Type B pancreatic cell (in vitro differentiated cells): Measurements from ENCODE around the gene SLC6A18. TPM values are rescaled to one million over a fixed set of nuclear protein-coding genes. Genes with fewer than 3 reads are reported as not detected.

Experiments used
- DNase-seq: peaks from one replicate; pipeline ENCODE4 v3.0.0; 2021; ENCODE audit warnings: mixed read lengths; ENCODE audit not compliant: unreplicated experiment; ENCODE audit errors: extremely low spot score
- H3K27ac Mint-ChIP-seq: 2 replicates; pipeline ENCODE4 v1.8.0; 2021; ENCODE audit warnings: mild to moderate bottlenecking, mixed read lengths
- H3K27me3 Mint-ChIP-seq: 2 replicates; pipeline ENCODE4 v1.8.0; 2021; ENCODE audit warnings: mixed read lengths
- H3K36me3 Mint-ChIP-seq: 2 replicates; pipeline ENCODE4 v1.8.0; 2021; ENCODE audit warnings: mixed read lengths
- H3K4me1 Mint-ChIP-seq: one replicate; pipeline ENCODE4 v1.8.0; 2021; ENCODE audit warnings: mixed read lengths; ENCODE audit not compliant: unreplicated experiment
- H3K4me3 Mint-ChIP-seq: 2 replicates; pipeline ENCODE4 v1.8.0; 2021; ENCODE audit warnings: mild to moderate bottlenecking, mixed read lengths
- H3K9me3 Mint-ChIP-seq: 2 replicates; pipeline ENCODE4 v1.8.0; 2021; ENCODE audit warnings: mixed read lengths
- CTCF ChIP-seq: fragments of 200-600 bp; sonication (generic); conservative IDR thresholded peaks from 2 replicates; pipeline ENCODE4 v1.5.0; 2021; ENCODE audit warnings: antibody characterized with exemption, mild to moderate bottlenecking
- total RNA-seq: library from RNA; stranded (reverse); gene quantifications from 2 replicates; pipeline ENCODE4 v1.2.1, GENCODE V29; 2021; ENCODE audit warnings: low replicate concordance

Gene SLC6A18
- total RNA-seq, 1 donor from 2014 or later = 0.41 TPM

- TF ChIP-seq CTCF = no peak
- Mint-ChIP-seq H3K4me3 (no peak overlapping the region), H3K9me3 (peaks cover 5% of the 10 kb centered on the region), H3K27ac (no peak overlapping the region), H3K36me3 (no peaks in the 10 kb centered on the region), H3K27me3 (peaks cover 37% of the 10 kb centered on the region), H3K4me1 (peaks cover 5% of the 10 kb centered on the region)
- DNase-seq = no peak
These were observed 67.8 kb downstream of the SLC6A18 start for GRCh38 chr5:1292846-1293415.

- H3K4me3 Mint-ChIP-seq = peak overlapping the region; percentile 44
- no peak for TF ChIP-seq CTCF
- H3K4me1 Mint-ChIP-seq = peaks cover 5% of the 10 kb centered on the region
- no peak overlapping the region for H3K27ac Mint-ChIP-seq
- no peaks in the 10 kb centered on the region for H3K36me3 Mint-ChIP-seq
- no peaks in the 10 kb centered on the region for H3K9me3 Mint-ChIP-seq
- DNase-seq = no peak
- H3K27me3 Mint-ChIP-seq = peaks cover 35% of the 10 kb centered on the region
These were observed 68.4 kb downstream of the SLC6A18 start for GRCh38 chr5:1293416-1294205.

GRCh38 chr5:1294206-1294834, 69.1 kb downstream of the SLC6A18 start:
- no peak for TF ChIP-seq CTCF
- no peaks in the 10 kb centered on the region for H3K9me3 Mint-ChIP-seq
- H3K4me1 Mint-ChIP-seq = peaks cover 5% of the 10 kb centered on the region
- no peaks in the 10 kb centered on the region for H3K36me3 Mint-ChIP-seq
- H3K4me3 Mint-ChIP-seq = no peak overlapping the region
- H3K27me3 Mint-ChIP-seq = peaks cover 37% of the 10 kb centered on the region
- DNase-seq = peak; percentile 67
- H3K27ac Mint-ChIP-seq = no peak overlapping the region

- peaks cover 5% of the 10 kb centered on the region for H3K4me1 Mint-ChIP-seq
- H3K36me3 Mint-ChIP-seq = no peaks in the 10 kb centered on the region
- H3K4me3 Mint-ChIP-seq = peak within 1 kb of the TSS; percentile 44
- peaks cover 37% of the 10 kb centered on the region for H3K27me3 Mint-ChIP-seq
- H3K9me3 Mint-ChIP-seq = no peaks in the 10 kb centered on the region
- no peak within 1 kb of the TSS for H3K27ac Mint-ChIP-seq
- peak; percentile 75 for DNase-seq
- TF ChIP-seq CTCF = no peak
These were observed 69.9 kb downstream of the SLC6A18 start, which contains the start of gene TERT for GRCh38 chr5:1294835-1295649. TSS of gene TERT (minus strand) at chr5:1295068. CDS start at chr5:1294989, 79 bp downstream.

GRCh38 chr5:1295650-1296037, 70.5 kb downstream of the SLC6A18 start:
- no peak for TF ChIP-seq CTCF
- peaks cover 5% of the 10 kb centered on the region for H3K4me1 Mint-ChIP-seq
- peaks cover 37% of the 10 kb centered on the region for H3K27me3 Mint-ChIP-seq
- H3K4me3 Mint-ChIP-seq = peak overlapping the region; percentile 44
- H3K27ac Mint-ChIP-seq = no peak overlapping the region
- no peaks in the 10 kb centered on the region for H3K36me3 Mint-ChIP-seq
- no peaks in the 10 kb centered on the region for H3K9me3 Mint-ChIP-seq
- DNase-seq = peak; percentile 67
